ENCODE measurements around the gene MBP.

- TF ChIP-seq HDGF (IDR thresholded peaks at IDR 0.05; ENCODE audit: borderline replicate concordance) (no peak), FOXM1 (IDR thresholded peaks at IDR 0.05; ENCODE audit: borderline replicate concordance) (no peak), ZNF384 (IDR thresholded peaks at IDR 0.05) (no peak), ARNT (IDR thresholded peaks at IDR 0.05) (no peak), SP1 (IDR thresholded peaks at IDR 0.05) (no peak), BHLHE40 (IDR thresholded peaks at IDR 0.05; ENCODE audit: borderline replicate concordance) (no peak)
These were observed 120.5 kb downstream of the MBP start for GRCh38 chr18:77012120-77012519.
